Activated naive CD4-positive, alpha-beta T cell treated with anti-CD3 and anti-CD28 coated beads for 36 hours (primary cell): Measurements from ENCODE around the gene MXRA7. TPM values are rescaled to one million over a fixed set of nuclear protein-coding genes. Genes with fewer than 3 reads are reported as not detected.
"Not testable (repeated sequence)": the region's sequence is repeated elsewhere in the genome, so short reads cannot be mapped to it uniquely, and the experiment has no call there.

Source experiments
- CTCF ChIA-PET: fragments of 350-600 bp; sonication (Branson Sonifier 250); formaldehyde crosslinking; loops from one replicate; lab custom pipeline; 2021; ENCODE audit warnings: antibody characterized with exemption; lab: Charles Lee
- DNase-seq: peaks from one replicate; pipeline ENCODE4 v3.0.0-alpha.2; 2020
- H3K27ac Mint-ChIP-seq: one replicate; pipeline ENCODE4 v1.8.0; 2021; ENCODE audit warnings: mild to moderate bottlenecking, mixed read lengths
- H3K27me3 Mint-ChIP-seq: one replicate; pipeline ENCODE4 v1.8.0; 2021; ENCODE audit warnings: low read depth, mixed read lengths
- H3K36me3 Mint-ChIP-seq: one replicate; pipeline ENCODE4 v1.8.0; 2021; ENCODE audit warnings: low read depth, mixed read lengths
- H3K4me1 Mint-ChIP-seq: one replicate; pipeline ENCODE4 v1.8.0; 2021; ENCODE audit warnings: low read depth, mixed read lengths
- H3K4me3 Mint-ChIP-seq: one replicate; pipeline ENCODE4 v1.8.0; 2021; ENCODE audit warnings: mild to moderate bottlenecking, moderate library complexity, mixed read lengths
- H3K9me3 Mint-ChIP-seq: one replicate; pipeline ENCODE4 v1.8.0; 2021; ENCODE audit warnings: mixed read lengths
- intact Hi-C: fragments of 100-400 bp; cut with micrococcal nuclease; formaldehyde crosslinking; loops from one replicate; pipeline ENCODE4 v1.15.1; 2023
- total RNA-seq, 2 experiments: library from RNA; stranded (reverse); gene quantifications; one replicate each; pipeline ENCODE4 v1.2.3, GENCODE V29; 2021

The MXRA7 gene
- total RNA-seq, 2 experiments from 2014 or later = 3.8 to 4.2 TPM

DNA sequence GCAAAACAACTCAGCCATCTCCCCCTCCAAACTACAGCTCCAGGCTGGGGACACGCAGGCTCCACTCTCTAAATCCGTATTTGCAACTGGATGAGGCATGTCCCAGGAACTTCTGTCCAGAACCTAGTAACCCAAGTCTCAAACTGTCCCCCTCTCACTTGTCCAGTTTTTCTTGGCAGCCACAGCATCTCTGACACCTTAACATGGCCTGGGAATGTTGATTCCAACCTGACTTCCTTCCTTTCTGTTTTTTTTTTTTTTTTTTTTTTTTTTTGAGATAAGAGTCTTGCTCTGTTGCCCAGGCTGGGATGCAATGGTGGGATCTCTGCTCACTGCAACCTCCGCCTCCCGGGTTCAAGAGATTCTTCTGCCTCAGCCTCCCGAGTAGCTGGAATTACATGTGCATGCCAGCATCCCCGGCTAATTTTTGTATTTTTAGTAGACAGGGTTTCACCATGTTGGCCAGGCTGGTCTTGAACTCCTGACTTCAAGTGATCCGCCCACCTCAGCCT lies 12.2 kb downstream of the MXRA7 start:
- H3K36me3 Mint-ChIP-seq = not testable (repeated sequence)

GRCh38 chr17:76697702-76698465 lies 12.9 kb downstream of the MXRA7 start:
- Mint-ChIP-seq H3K36me3 (no peaks in the 10 kb centered on the region), H3K4me3 (no peak overlapping the region), H3K27ac (no peak overlapping the region), H3K4me1 (no peaks in the 10 kb centered on the region), H3K27me3 (no peaks in the 10 kb centered on the region), H3K9me3 (no peaks in the 10 kb centered on the region)
- intact Hi-C loops = no loop called here
- CTCF ChIA-PET = interaction anchor here (1.2 to 2.4 kb wide), 2 partner anchors 17 to 26 kb away, joined by 5 to 11 read pairs; no protein-coding TSS in a partner anchor
- DNase-seq = no peak

More for the DNA sequence above, 12.2 kb downstream of the MXRA7 start:
- DNase-seq, H3K27me3 Mint-ChIP-seq, H3K4me3 Mint-ChIP-seq, intact Hi-C loops, H3K27ac Mint-ChIP-seq, H3K4me1 Mint-ChIP-seq, H3K9me3 Mint-ChIP-seq: not testable (repeated sequence)
- CTCF ChIA-PET = interaction anchor here (1.1 to 1.2 kb wide), 2 partner anchors 10 to 27 kb away, joined by 3 to 5 read pairs; no protein-coding TSS in a partner anchor

DNA sequence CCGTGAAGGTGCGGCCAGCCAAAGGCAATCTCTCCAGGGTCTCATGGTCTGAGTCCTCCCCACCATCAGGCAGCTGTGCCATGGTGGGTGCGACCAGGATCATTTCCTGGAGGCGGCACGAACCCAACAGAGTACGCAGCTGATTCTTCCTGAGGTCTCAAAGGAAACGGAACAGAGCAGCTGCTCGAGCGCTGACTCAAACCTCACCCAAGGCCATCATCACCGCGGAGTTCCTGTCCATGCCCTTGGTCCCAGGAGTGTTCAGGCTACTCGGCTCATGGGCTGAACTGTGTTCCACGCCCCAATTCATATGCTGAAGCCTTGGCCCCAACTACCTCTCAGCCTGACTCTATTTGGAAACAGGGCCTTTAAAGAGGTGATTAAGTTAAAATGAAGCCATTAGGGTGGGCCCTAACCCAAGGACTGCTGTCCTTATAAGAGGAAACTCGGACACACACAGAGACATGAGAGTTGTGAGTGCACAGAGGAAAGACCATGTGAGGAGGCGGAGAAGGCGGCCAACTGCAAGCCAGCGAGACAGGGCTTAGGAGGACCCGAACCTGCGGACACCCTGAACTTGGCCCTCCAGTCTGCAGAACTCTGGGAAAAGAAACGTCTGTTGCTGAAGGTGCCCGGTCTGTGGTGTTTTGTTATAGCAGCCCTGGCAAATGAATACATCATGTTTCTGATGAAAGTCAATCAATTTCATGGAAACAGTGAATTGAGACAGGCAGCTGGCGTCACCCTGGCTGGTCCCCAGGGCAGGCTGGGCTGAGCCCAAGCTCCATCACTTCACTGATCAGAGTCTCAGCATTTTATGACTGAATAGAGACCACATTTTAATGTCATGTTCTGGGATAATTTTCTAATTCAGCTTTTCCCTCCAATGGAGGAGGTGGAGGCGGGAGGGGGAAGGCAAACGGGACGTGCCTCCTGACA lies 13.7 kb downstream of the MXRA7 start:
- intact Hi-C loops = no loop called here
- CTCF ChIA-PET = interaction anchor here (1.2 to 2.4 kb wide), 2 partner anchors 16 to 25 kb away, joined by 5 to 11 read pairs; no protein-coding TSS in a partner anchor
- Mint-ChIP-seq H3K4me1 (no peaks in the 10 kb centered on the region), H3K27me3 (no peaks in the 10 kb centered on the region), H3K4me3 (no peak overlapping the region), H3K9me3 (no peaks in the 10 kb centered on the region), H3K36me3 (no peaks in the 10 kb centered on the region), H3K27ac (no peak overlapping the region)
- DNase-seq = no peak

DNA sequence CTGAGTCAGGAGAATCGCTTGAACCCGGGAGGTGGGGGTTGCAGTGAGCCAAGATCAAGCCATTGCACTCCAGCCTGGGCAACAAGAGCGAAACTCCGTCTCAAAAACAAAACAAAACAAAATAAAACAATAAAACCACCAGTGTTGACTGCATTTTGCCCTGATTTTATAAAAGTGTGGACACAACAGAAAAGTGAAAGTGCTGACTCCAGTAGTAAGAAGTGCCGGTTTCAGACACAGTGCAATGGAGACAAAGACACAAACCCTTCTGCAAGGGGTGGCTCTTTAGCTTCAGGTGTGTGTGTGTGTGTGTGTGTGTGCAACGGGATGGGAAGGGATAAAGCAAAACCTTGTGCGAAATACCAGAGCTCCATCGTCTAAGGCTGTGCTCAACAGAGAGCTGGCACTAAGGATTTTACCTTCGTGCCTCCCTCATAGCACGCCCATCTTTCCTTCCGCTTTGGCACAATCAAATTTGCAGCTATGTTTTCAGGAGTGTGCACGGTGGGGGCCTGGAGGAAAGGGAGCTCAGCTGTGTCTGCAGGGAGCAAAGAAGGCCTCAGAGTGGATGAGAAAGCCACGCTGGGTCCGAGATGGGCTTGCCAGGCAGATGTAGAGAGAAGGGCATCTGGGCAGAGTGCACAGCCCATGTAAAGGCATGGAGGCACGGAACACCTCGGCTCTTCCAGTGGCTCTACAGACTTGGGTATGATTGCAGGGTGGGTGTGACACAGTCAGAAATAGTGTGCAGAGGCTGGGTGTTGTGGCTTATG lies 15.5 kb downstream of the MXRA7 start:
- intact Hi-C loops = no loop called here
- H3K36me3 Mint-ChIP-seq = no peaks in the 10 kb centered on the region
- no peaks in the 10 kb centered on the region for H3K27me3 Mint-ChIP-seq
- no peak overlapping the region for H3K27ac Mint-ChIP-seq
- H3K4me3 Mint-ChIP-seq = no peak overlapping the region
- CTCF ChIA-PET = interaction anchor here (1.0 to 2.4 kb wide), 4 partner anchors 14 to 71 kb away, joined by 3 to 11 read pairs (median 3); no protein-coding TSS in a partner anchor
- H3K4me1 Mint-ChIP-seq = no peaks in the 10 kb centered on the region
- H3K9me3 Mint-ChIP-seq = no peaks in the 10 kb centered on the region
- DNase-seq = no peak

GRCh38 chr17:76691379-76692191 lies 19.2 kb downstream of the MXRA7 start:
- DNase-seq = no peak
- Mint-ChIP-seq H3K4me1 (no peaks in the 10 kb centered on the region), H3K4me3 (no peak overlapping the region), H3K27me3 (no peaks in the 10 kb centered on the region), H3K9me3 (no peaks in the 10 kb centered on the region), H3K27ac (no peak overlapping the region), H3K36me3 (no peaks in the 10 kb centered on the region)
- intact Hi-C loops = no loop called here
- CTCF ChIA-PET = interaction anchor here (0.6 to 2.4 kb wide), 2 partner anchors 10 to 304 kb away, joined by 3 to 7 read pairs; no protein-coding TSS in a partner anchor

DNA sequence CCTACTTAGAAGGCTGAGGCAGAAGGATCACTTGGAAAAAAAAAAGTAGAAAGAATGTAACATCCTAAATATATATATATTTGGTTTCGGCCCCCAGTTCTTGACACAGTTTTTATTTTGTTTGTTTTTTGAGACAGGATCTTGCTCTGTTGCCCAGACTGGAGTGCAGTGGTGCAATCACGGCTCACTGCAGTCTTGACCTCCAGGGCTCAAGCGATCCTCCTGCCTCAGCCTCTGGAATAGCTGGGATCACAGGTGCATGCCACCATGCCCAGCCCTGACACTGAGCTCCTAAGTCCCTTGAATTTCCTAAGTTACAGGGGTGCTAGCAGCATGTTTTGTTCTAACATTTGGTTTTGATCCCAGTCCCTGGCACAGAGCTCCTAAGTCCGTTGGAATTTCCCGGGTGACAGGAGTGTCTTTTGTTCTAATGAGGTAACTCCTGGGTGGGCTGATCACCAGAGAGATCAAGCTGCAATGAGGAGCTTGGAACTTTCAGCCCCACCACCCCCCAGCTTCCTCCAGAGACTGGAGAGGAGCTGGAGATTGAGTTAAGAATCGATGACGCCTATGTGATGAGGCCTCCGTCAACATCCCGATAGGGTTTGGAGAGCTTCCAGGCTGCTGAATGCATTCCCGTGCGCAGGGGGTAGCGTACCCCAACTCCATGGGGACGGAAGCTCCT lies 20.0 kb downstream of the MXRA7 start:
- no peak for DNase-seq
- no peaks in the 10 kb centered on the region for H3K36me3 Mint-ChIP-seq
- H3K27me3 Mint-ChIP-seq = no peaks in the 10 kb centered on the region
- intact Hi-C loops = no loop called here
- H3K4me3 Mint-ChIP-seq = no peak overlapping the region
- H3K4me1 Mint-ChIP-seq = no peaks in the 10 kb centered on the region
- no peaks in the 10 kb centered on the region for H3K9me3 Mint-ChIP-seq
- H3K27ac Mint-ChIP-seq = no peak overlapping the region
- CTCF ChIA-PET = interaction anchor here (0.6 to 2.4 kb wide), 3 partner anchors 9 to 303 kb away, joined by 3 to 7 read pairs (median 3); no protein-coding TSS in a partner anchor

DNA sequence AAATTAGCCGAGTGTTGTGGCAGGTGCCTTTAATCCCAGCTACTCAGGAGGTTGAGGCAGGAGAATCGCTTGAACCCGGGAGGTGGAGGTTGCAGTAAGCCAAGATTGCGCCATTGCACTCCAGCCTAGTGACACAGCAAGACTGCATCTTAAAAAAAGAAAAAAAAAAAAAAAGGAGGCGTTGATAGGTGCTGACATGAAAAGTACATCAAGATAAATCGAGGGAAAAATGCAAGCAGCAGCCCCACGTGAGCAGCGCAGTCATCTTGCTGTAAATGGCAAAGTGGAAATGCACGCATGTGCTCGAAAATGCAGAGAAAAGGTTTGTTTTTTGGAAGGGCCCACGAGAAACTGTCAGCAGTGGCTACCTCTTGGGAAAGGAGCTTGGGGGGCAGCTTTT lies 20.9 kb downstream of the MXRA7 start:
- no peaks in the 10 kb centered on the region for H3K4me1 Mint-ChIP-seq
- H3K27me3 Mint-ChIP-seq = no peaks in the 10 kb centered on the region
- H3K36me3 Mint-ChIP-seq = no peaks in the 10 kb centered on the region
- DNase-seq = no peak
- intact Hi-C loops = no loop called here
- H3K27ac Mint-ChIP-seq = no peak overlapping the region
- H3K9me3 Mint-ChIP-seq = no peaks in the 10 kb centered on the region
- H3K4me3 Mint-ChIP-seq = no peak overlapping the region
- CTCF ChIA-PET = interaction anchor here (1.0 kb wide), 1 partner anchor 26 kb away, joined by 3 read pairs; no protein-coding TSS in a partner anchor

DNA sequence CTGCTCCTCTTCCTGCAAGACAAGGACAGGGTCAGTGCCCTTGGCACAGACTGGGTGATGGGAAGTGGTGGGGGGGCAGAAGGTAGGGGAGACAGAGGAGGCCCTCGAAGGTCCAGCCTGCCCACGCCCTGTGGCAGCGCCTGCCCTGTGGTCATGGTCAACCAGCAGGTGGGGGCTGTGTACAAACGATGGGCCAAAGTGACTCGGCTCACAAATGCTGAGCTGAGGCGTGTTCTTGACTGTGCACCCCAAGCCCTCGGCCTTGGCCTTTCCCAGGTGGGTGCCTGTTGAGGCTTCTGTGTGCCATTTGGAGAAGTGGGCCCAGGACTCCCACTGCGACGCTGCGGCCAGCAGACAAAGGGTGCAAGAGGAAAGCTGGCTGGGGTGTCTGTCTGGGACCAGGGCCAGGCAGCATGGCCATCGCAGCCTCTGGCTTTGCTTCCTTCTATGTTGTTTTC lies 22.6 kb downstream of the MXRA7 start:
- Mint-ChIP-seq H3K4me1 (no peaks in the 10 kb centered on the region), H3K27ac (no peak overlapping the region), H3K4me3 (no peak overlapping the region), H3K27me3 (no peaks in the 10 kb centered on the region), H3K9me3 (no peaks in the 10 kb centered on the region), H3K36me3 (no peaks in the 10 kb centered on the region)
- no peak for DNase-seq
- CTCF ChIA-PET = no interaction called here
- intact Hi-C loops = no loop called here

DNA sequence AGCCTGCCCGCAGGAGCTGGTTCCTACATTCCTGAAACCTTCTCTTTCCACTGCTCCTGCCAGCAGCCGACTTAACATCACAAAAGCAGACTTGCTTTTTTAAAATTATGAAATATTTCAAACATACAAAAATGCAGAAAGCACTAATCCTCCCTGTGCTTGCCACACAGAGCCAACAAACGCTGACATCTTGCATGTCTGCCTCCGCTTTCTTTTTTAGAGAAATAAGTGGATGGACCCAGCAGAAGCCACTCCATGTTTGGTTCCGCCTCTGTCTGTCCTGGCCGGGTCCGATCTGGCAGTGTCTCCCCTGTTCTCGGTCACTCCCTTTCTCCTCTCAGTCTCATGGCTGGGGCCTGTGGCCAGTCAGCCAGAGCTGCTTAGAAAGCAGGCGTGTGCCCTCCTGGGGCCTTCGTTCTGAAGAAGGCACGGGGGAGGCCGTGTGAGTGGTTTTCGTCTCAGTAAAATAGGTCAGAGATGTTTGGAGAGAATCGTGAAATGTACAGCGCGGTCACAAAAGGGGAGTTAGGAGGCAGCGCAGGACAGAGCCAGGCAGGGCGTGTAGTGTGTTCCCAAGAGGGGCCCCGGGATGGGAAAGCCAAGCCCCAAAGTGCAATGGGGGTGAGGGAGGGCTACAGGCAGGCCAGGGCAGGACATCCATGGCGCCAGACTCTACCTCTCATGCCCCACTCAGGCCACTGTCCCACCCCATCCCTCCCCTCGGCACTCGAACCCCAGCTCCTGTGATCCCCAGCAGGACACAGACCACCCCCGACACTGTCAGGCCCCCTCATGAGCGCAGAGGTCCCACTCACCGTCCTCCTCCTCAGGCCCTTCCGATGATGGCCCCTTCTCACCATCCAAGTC lies 23.2 kb downstream of the MXRA7 start:
- H3K27me3 Mint-ChIP-seq = no peaks in the 10 kb centered on the region

More for the DNA sequence above, 23.2 kb downstream of the MXRA7 start:
- no peaks in the 10 kb centered on the region for H3K4me1 Mint-ChIP-seq
- H3K4me3 Mint-ChIP-seq = no peak overlapping the region
- H3K36me3 Mint-ChIP-seq = no peaks in the 10 kb centered on the region
- no peaks in the 10 kb centered on the region for H3K9me3 Mint-ChIP-seq
- no peak overlapping the region for H3K27ac Mint-ChIP-seq
- CTCF ChIA-PET = no interaction called here
- no peak for DNase-seq
- intact Hi-C loops = no loop called here
